ENCODE results near the gene ABCG1.
"Not testable (repeated sequence)": the region's sequence is repeated elsewhere in the genome, so short reads cannot be mapped to it uniquely, and the experiment has no call there.

The ABCG1 gene

GRCh38 chr21:42176859-42177258 lies 42.1 kb upstream of the ABCG1 start:
- no peak overlapping the region for H3K4me3 ChIP-seq (ENCODE audit: low read depth, low read length)
- peak; percentile 33 for DNase-seq (ENCODE audit: low read depth)
- no peak for TF ChIP-seq CTCF (conservative IDR thresholded peaks at IDR 0.05; ENCODE audit: low read depth, low read length)

GRCh38 chr21:42179316-42179715 lies 39.6 kb upstream of the ABCG1 start:
- no peak for TF ChIP-seq CTCF (conservative IDR thresholded peaks at IDR 0.05; ENCODE audit: low read depth, low read length)
- DNase-seq (ENCODE audit: low read depth) = no peak

GRCh38 chr21:42180001-42180400 lies 38.9 kb upstream of the ABCG1 start:
- H3K4me3 ChIP-seq (ENCODE audit: low read depth, low read length); DNase-seq (ENCODE audit: low read depth): not testable (repeated sequence)

More at GRCh38 chr21:42179316-42179715, 39.6 kb upstream of the ABCG1 start:
- H3K4me3 ChIP-seq (ENCODE audit: low read depth, low read length) = no peak overlapping the region

GRCh38 chr21:42182713-42183371 lies 36.1 kb upstream of the ABCG1 start:
- no peak for DNase-seq (ENCODE audit: low read depth)
- no peak for TF ChIP-seq CTCF (conservative IDR thresholded peaks at IDR 0.05; ENCODE audit: low read depth, low read length)
- no peak overlapping the region for H3K4me3 ChIP-seq (ENCODE audit: low read depth, low read length)

GRCh38 chr21:42183374-42184266 lies 35.3 kb upstream of the ABCG1 start:
- TF ChIP-seq CTCF (conservative IDR thresholded peaks at IDR 0.05; ENCODE audit: low read depth, low read length) = no peak
- no peak for DNase-seq (ENCODE audit: low read depth)
- no peak overlapping the region for H3K4me3 ChIP-seq (ENCODE audit: low read depth, low read length)

GRCh38 chr21:42186591-42186990 lies 32.3 kb upstream of the ABCG1 start:
- TF ChIP-seq CTCF (conservative IDR thresholded peaks at IDR 0.05; ENCODE audit: low read depth, low read length) = no peak

GRCh38 chr21:42187976-42188653 lies 30.8 kb upstream of the ABCG1 start:
- no peak for TF ChIP-seq CTCF (conservative IDR thresholded peaks at IDR 0.05; ENCODE audit: low read depth, low read length)
- H3K4me3 ChIP-seq (ENCODE audit: low read depth, low read length) = no peak overlapping the region
- peak; percentile 36 for DNase-seq (ENCODE audit: low read depth)

More at GRCh38 chr21:42186591-42186990, 32.3 kb upstream of the ABCG1 start:
- no peak overlapping the region for H3K4me3 ChIP-seq (ENCODE audit: low read depth, low read length)
- no peak for DNase-seq (ENCODE audit: low read depth)

Measured in choroid plexus epithelial cell (primary cell).